IMR-90 (cell line): ENCODE measurements around the gene SYNPR. TPM values are rescaled to one million over a fixed set of nuclear protein-coding genes. Genes with fewer than 3 reads are reported as not detected.

Source experiments
- ATAC-seq: fragments of 200-7000 bp; cut with Tn5 transposase; 2 replicates; pipeline ENCODE4 v1.9.1; 2020; ENCODE audit warnings: low read depth, mild to moderate bottlenecking, moderate library complexity
- BruUV-seq: library from RNA; stranded (reverse); fragments of 400-500 nt; replicated peaks from 2 replicates; lab custom pipeline; 2021; lab: Mats Ljungman, UMichigan
- CTCF ChIA-PET: fragments of 300-600 bp; formaldehyde crosslinking; extraction: SDS; loops from one replicate; lab custom pipeline; 2021; ENCODE audit warnings: antibody characterized with exemption; lab: Yijun Ruan, JAX
- POLR2A ChIA-PET: fragments of 300-600 bp; sonication (Branson Sonifier 250); formaldehyde crosslinking; loops from one replicate; lab custom pipeline; 2022; ENCODE audit warnings: antibody characterized with exemption; ENCODE audit not compliant: unreplicated experiment; lab: Charles Lee
- DNase-seq: peaks from one replicate; pipeline ENCODE4 v3.0.0; 2013
- H2AFZ ChIP-seq: replicated peaks from 2 replicates; pipeline ENCODE3; 2013; ENCODE audit warnings: low read length, mild to moderate bottlenecking; ENCODE audit not compliant: poor library complexity
- H2AK5ac ChIP-seq: 2 replicates; pipeline ENCODE4 v1.6.1; 2013; ENCODE audit warnings: low read depth, low read length, inconsistent platforms
- H2AK9ac ChIP-seq: replicated peaks from 2 replicates; pipeline ENCODE3; 2013; ENCODE audit warnings: mild to moderate bottlenecking, low read depth, low read length, moderate library complexity; ENCODE audit not compliant: poor library complexity
- H2BK120ac ChIP-seq: 2 replicates; pipeline ENCODE4 v1.6.1; 2013; ENCODE audit warnings: low read depth, low read length, inconsistent platforms
- H2BK15ac ChIP-seq: 3 replicates; pipeline ENCODE4 v1.6.1; 2013; ENCODE audit warnings: low read depth, low read length, inconsistent platforms
- H2BK20ac ChIP-seq: 2 replicates; pipeline ENCODE4 v1.6.1; 2013; ENCODE audit warnings: low read depth, mild to moderate bottlenecking, inconsistent platforms, low read length, moderate library complexity
- H2BK5ac ChIP-seq: 2 replicates; pipeline ENCODE4 v1.6.1; 2013; ENCODE audit warnings: mild to moderate bottlenecking, low read depth, low read length, inconsistent platforms; ENCODE audit not compliant: poor library complexity, severe bottlenecking
- H3K14ac ChIP-seq: replicated peaks from 2 replicates; pipeline ENCODE4 v1.6.1; 2013; ENCODE audit warnings: low read depth, low read length, inconsistent platforms
- H3K18ac ChIP-seq: 2 replicates; pipeline ENCODE4 v1.6.1; 2013; ENCODE audit warnings: low read depth, low read length, control low read depth
- H3K23ac ChIP-seq: 2 replicates; pipeline ENCODE4 v1.6.1; 2013; ENCODE audit warnings: low read depth, low read length, inconsistent platforms
- H3K27ac ChIP-seq: 2 replicates; pipeline ENCODE4 v1.5.1; 2013; ENCODE audit warnings: mild to moderate bottlenecking, control low read depth, low read length; ENCODE audit not compliant: insufficient read depth
- H3K27me3 ChIP-seq: 2 replicates; pipeline ENCODE4 v1.6.1; 2013; ENCODE audit warnings: low read length; ENCODE audit not compliant: control insufficient read depth, insufficient read depth
- H3K36me3 ChIP-seq: 2 replicates; pipeline ENCODE4 v1.6.1; 2013; ENCODE audit warnings: low read length, mixed read lengths; ENCODE audit not compliant: control insufficient read depth, insufficient read depth
- H3K4ac ChIP-seq: 2 replicates; pipeline ENCODE4 v1.6.1; 2013; ENCODE audit warnings: low read depth, low read length, inconsistent platforms
- H3K4me1 ChIP-seq: 2 replicates; pipeline ENCODE4 v1.6.1; 2013; ENCODE audit warnings: low read length, mixed read lengths; ENCODE audit not compliant: control insufficient read depth, insufficient read depth
- H3K4me2 ChIP-seq: 2 replicates; pipeline ENCODE4 v1.6.1; 2013; ENCODE audit warnings: low read depth, mild to moderate bottlenecking, control low read depth, low read length, moderate library complexity
- H3K4me3 ChIP-seq: 2 replicates; pipeline ENCODE4 v1.5.1; 2013; ENCODE audit warnings: low read depth, mild to moderate bottlenecking, control low read depth, low read length, moderate library complexity; ENCODE audit not compliant: insufficient read depth
- H3K56ac ChIP-seq: 2 replicates; pipeline ENCODE4 v1.6.1; 2013; ENCODE audit warnings: low read length, inconsistent platforms; ENCODE audit not compliant: insufficient read depth; ENCODE audit errors: extremely low read depth
- H3K79me1 ChIP-seq, 2 experiments: 2 replicates each; pipeline ENCODE4 v1.6.1; 2013; ENCODE audit warnings: low read length in 2 of 2, inconsistent platforms in 1 of 2, low read depth in 1 of 2
- H3K9ac ChIP-seq: 2 replicates; pipeline ENCODE4 v1.6.1; 2013; ENCODE audit warnings: low read depth, low read length, control low read depth
- H3K9me1 ChIP-seq: 2 replicates; pipeline ENCODE4 v1.6.1; 2013; ENCODE audit warnings: low read length, inconsistent platforms; ENCODE audit not compliant: insufficient read depth
- H3K9me3 ChIP-seq: 2 replicates; pipeline ENCODE4 v1.6.1; 2013; ENCODE audit warnings: low read length; ENCODE audit not compliant: control insufficient read depth, insufficient read depth
- H4K20me1 ChIP-seq: 2 replicates; pipeline ENCODE4 v1.6.1; 2013; ENCODE audit warnings: low read length, inconsistent platforms; ENCODE audit not compliant: insufficient read depth
- H4K5ac ChIP-seq: 2 replicates; pipeline ENCODE4 v1.6.1; 2013; ENCODE audit warnings: mild to moderate bottlenecking, low read depth, low read length, control low read depth
- H4K8ac ChIP-seq, 2 experiments: 2 replicates each; pipeline ENCODE4 v1.6.1; 2013; ENCODE audit warnings: low read depth in 2 of 2, low read length in 2 of 2, control low read depth in 1 of 2, inconsistent platforms in 1 of 2
- H4K91ac ChIP-seq: 2 replicates; pipeline ENCODE4 v1.6.1; 2013; ENCODE audit warnings: low read depth, low read length, inconsistent platforms; ENCODE audit not compliant: insufficient read depth
- CHD1 ChIP-seq: IDR thresholded peaks from 2 replicates; pipeline ENCODE4 v1.6.1; 2012; ENCODE audit warnings: low read depth, low read length, improper control_type of control experiment
- RFX5 ChIP-seq: IDR thresholded peaks from 2 replicates; pipeline ENCODE4 v1.8.0; 2012; ENCODE audit warnings: low read depth, mild to moderate bottlenecking, low read length, moderate library complexity
- WGBS, 2 experiments: methylation state at CpG; one replicate each; pipeline versions ENCODE4 v1.1.5 to v1.1.7; 2013; ENCODE audit warnings: missing lambda C conversion rate in 2 of 2; ENCODE audit not compliant: insufficient read length in 1 of 2; ENCODE audit errors: extremely low coverage in 2 of 2; 5-methylcytosine and 5-hydroxymethylcytosine counted together
- dilution Hi-C: fragments of 300-500 bp; cut with HindIII; formaldehyde crosslinking; loops from one replicate; pipeline ENCODE4 v1.14.3; 2018; ENCODE audit warnings: low sequenced_read_pairs; ENCODE audit not compliant: unreplicated experiment
- in situ Hi-C: fragments of 300-500 bp; cut with MboI; formaldehyde crosslinking; loops from 3 replicates; pipeline ENCODE4 v1.14.3; 2019; ENCODE audit warnings: low sequenced_read_pairs, inconsistent platforms, mixed read lengths
- intact Hi-C: fragments of 100-400 bp; cut with micrococcal nuclease; formaldehyde crosslinking; loops from 2 replicates; pipeline ENCODE4 v1.10.0; 2022
- polyA plus RNA-seq, 3 experiments: library from polyadenylated mRNA; depleted of rRNA; stranded (reverse); fragments of >200 nt; gene quantifications; 2 replicates each; pipeline ENCODE4 v1.2.3, GENCODE V29; 2012; ENCODE audit warnings: low replicate concordance in 1 of 3
- total RNA-seq: library from RNA; depleted of rRNA; stranded (reverse); fragments of >200 nt; gene quantifications from 2 replicates; pipeline ENCODE4 v1.2.3, GENCODE V29; 2012

Gene SYNPR
- total and polyA plus RNA-seq, 2 of the 4 experiments (the other 2 are of a cell fraction), result not detected

DNA sequence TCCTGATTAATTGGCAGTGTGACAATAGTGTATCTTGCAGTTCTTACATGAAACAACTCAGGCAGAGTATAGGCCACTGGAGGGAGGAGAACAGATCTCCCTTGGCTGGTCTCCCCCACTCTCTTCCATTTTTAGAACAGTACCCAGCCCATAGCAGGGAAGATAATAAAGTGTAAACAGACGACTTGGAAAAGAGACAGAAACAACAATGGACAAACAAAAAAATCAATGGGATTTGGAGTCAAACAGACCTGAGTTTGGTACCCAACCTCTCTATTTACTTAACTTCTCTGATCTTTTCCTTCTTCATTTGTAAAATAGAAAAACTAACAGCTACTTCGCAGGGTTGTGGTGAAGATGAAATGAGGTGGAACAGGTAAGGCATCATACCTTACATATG lies 315.7 kb downstream of the SYNPR start:
- Histone ChIP-seq H3K4ac (no peak overlapping the region), H3K4me2 (no peak overlapping the region), H3K27ac (no peak overlapping the region), H2BK5ac (no peak overlapping the region), H3K79me1 (no peaks in the 10 kb centered on the region), H4K91ac (no peak overlapping the region), H3K9me3 (no peaks in the 10 kb centered on the region), H3K14ac (no peak overlapping the region), H3K9me1 (no peaks in the 10 kb centered on the region), H3K36me3 (no peaks in the 10 kb centered on the region), H3K23ac (no peak overlapping the region), H2BK120ac (no peak overlapping the region), H3K9ac (no peak overlapping the region), H2AK5ac (no peak overlapping the region), H2BK20ac (no peak overlapping the region), H3K56ac (no peak overlapping the region), H2BK15ac (no peak overlapping the region), H4K20me1 (no peaks in the 10 kb centered on the region), H2AFZ (no peak overlapping the region), H3K27me3 (no peaks in the 10 kb centered on the region), H4K8ac (no peak overlapping the region), H2AK9ac (no peak overlapping the region), H3K4me3 (no peak overlapping the region), H3K4me1 (no peaks in the 10 kb centered on the region), H3K18ac (no peak overlapping the region), H4K5ac (no peak overlapping the region)
- dilution Hi-C loops, result no loop called here
- ChIA-PET CTCF (no interaction called here), POLR2A (no interaction called here)
- WGBS, 2 experiments, result no CpG with 5 or more reads among the region's 2 CpGs
- in situ Hi-C loops, result no loop called here
- intact Hi-C loops, result no loop called here
- TF ChIP-seq RFX5 (no peak), CHD1 (no peak)
- DNase-seq (no peak), ATAC-seq (no peak)
- BruUV-seq, result no TSS peak
